BLaER1 (cell line): ENCODE results near the gene CYP4B1.
A peak's percentile ranks its signal among the peaks of the same experiment; 100 is the strongest.
"Not testable (repeated sequence)": the region's sequence is repeated elsewhere in the genome, so short reads cannot be mapped to it uniquely, and the experiment has no call there.

Experiments
- H3K27ac ChIP-seq: shearing (Covaris generic); formaldehyde crosslinking; 2 replicates; pipeline ENCODE4 v1.8.1; 2022
- H3K27me3 ChIP-seq: shearing (Covaris generic); formaldehyde crosslinking; 2 replicates; pipeline ENCODE4 v1.8.1; 2022
- H3K36me3 ChIP-seq: shearing (Covaris generic); formaldehyde crosslinking; 2 replicates; pipeline ENCODE4 v1.8.1; 2022
- H3K4me1 ChIP-seq: shearing (Covaris generic); formaldehyde crosslinking; 2 replicates; pipeline ENCODE4 v1.8.1; 2022
- H3K4me2 ChIP-seq: shearing (Covaris generic); formaldehyde crosslinking; 2 replicates; pipeline ENCODE4 v1.8.1; 2022
- H3K4me3 ChIP-seq: shearing (Covaris generic); formaldehyde crosslinking; 2 replicates; pipeline ENCODE4 v1.8.1; 2022
- H3K9ac ChIP-seq: shearing (Covaris generic); formaldehyde crosslinking; 2 replicates; pipeline ENCODE4 v1.8.1; 2022
- H3K9me3 ChIP-seq: shearing (Covaris generic); formaldehyde crosslinking; 2 replicates; pipeline ENCODE4 v1.8.1; 2022
- H4K20me1 ChIP-seq: shearing (Covaris generic); formaldehyde crosslinking; 2 replicates; pipeline ENCODE4 v1.8.1; 2022
- Cebpa-rat ChIP-seq: shearing (Covaris generic); IDR thresholded peaks from 2 replicates; pipeline ENCODE4 v1.8.1; 2022

The CYP4B1 gene

GRCh38 chr1:46798810-46799209, at the start of gene CYP4B1:
CYP4B1 (plus strand) TSS chr1:46799046; CDS start chr1:46799082, 36 bp downstream.
- Histone ChIP-seq H3K4me2 (no peak within 1 kb of the TSS), H3K9ac (no peak within 1 kb of the TSS), H3K4me1 (no peaks in the 10 kb centered on the region), H3K9me3 (no peaks in the 10 kb centered on the region), H3K4me3 (no peak within 1 kb of the TSS), H4K20me1 (no peaks in the 10 kb centered on the region), H3K27me3 (no peaks in the 10 kb centered on the region), H3K36me3 (no peaks in the 10 kb centered on the region), H3K27ac (no peak within 1 kb of the TSS)
- TF ChIP-seq Cebpa-rat: no peak

- no peak overlapping the region for H3K4me2 ChIP-seq
- no peaks in the 10 kb centered on the region for H4K20me1 ChIP-seq
- H3K9me3 ChIP-seq: no peaks in the 10 kb centered on the region
- no peak for TF ChIP-seq Cebpa-rat
- no peaks in the 10 kb centered on the region for H3K27me3 ChIP-seq
- no peak overlapping the region for H3K4me3 ChIP-seq
- no peaks in the 10 kb centered on the region for H3K4me1 ChIP-seq
- no peak overlapping the region for H3K27ac ChIP-seq
- H3K36me3 ChIP-seq: no peaks in the 10 kb centered on the region
- no peak overlapping the region for H3K9ac ChIP-seq
Observed at GRCh38 chr1:46749404-46749803, 49.4 kb upstream of the CYP4B1 start.

- TF ChIP-seq Cebpa-rat: 0 out of 2 replicates have a peak, but pooled peaks have one; percentile 45
- H3K9me3 ChIP-seq: no peaks in the 10 kb centered on the region
- H3K9ac ChIP-seq: no peak overlapping the region
- no peaks in the 10 kb centered on the region for H3K27me3 ChIP-seq
- H3K4me2 ChIP-seq: no peak overlapping the region
- no peak overlapping the region for H3K4me3 ChIP-seq
- no peak overlapping the region for H3K27ac ChIP-seq
- H4K20me1 ChIP-seq: no peaks in the 10 kb centered on the region
- no peaks in the 10 kb centered on the region for H3K4me1 ChIP-seq
- H3K36me3 ChIP-seq: no peaks in the 10 kb centered on the region
Observed at GRCh38 chr1:46749921-46750404, 48.9 kb upstream of the CYP4B1 start.

GRCh38 chr1:46753985-46754384, 44.9 kb upstream of the CYP4B1 start:
- H3K36me3 ChIP-seq: no peaks in the 10 kb centered on the region
- no peak for TF ChIP-seq Cebpa-rat
- H3K9ac ChIP-seq: no peak overlapping the region
- no peaks in the 10 kb centered on the region for H4K20me1 ChIP-seq
- no peak overlapping the region for H3K27ac ChIP-seq
- no peaks in the 10 kb centered on the region for H3K27me3 ChIP-seq
- no peak overlapping the region for H3K4me3 ChIP-seq
- no peaks in the 10 kb centered on the region for H3K9me3 ChIP-seq
- H3K4me2 ChIP-seq: no peak overlapping the region
- no peaks in the 10 kb centered on the region for H3K4me1 ChIP-seq

GRCh38 chr1:46754707-46755106, 44.1 kb upstream of the CYP4B1 start:
- not testable (repeated sequence) for H3K9me3 ChIP-seq, H3K9ac ChIP-seq, H3K27me3 ChIP-seq, H4K20me1 ChIP-seq, H3K27ac ChIP-seq, H3K4me2 ChIP-seq, H3K4me1 ChIP-seq, H3K4me3 ChIP-seq, H3K36me3 ChIP-seq

- Histone ChIP-seq H3K4me3 (no peak overlapping the region), H4K20me1 (no peaks in the 10 kb centered on the region), H3K4me2 (no peak overlapping the region), H3K36me3 (no peaks in the 10 kb centered on the region), H3K9ac (no peak overlapping the region), H3K27me3 (no peaks in the 10 kb centered on the region), H3K4me1 (no peaks in the 10 kb centered on the region), H3K27ac (no peak overlapping the region), H3K9me3 (no peaks in the 10 kb centered on the region)
- no peak for TF ChIP-seq Cebpa-rat
Observed at GRCh38 chr1:46755121-46755520, 43.7 kb upstream of the CYP4B1 start.

- no peak overlapping the region for H3K4me2 ChIP-seq
- no peak overlapping the region for H3K4me3 ChIP-seq
- H3K27ac ChIP-seq: no peak overlapping the region
Observed at GRCh38 chr1:46757247-46757955, 41.4 kb upstream of the CYP4B1 start.

GRCh38 chr1:46757956-46758528, 40.8 kb upstream of the CYP4B1 start:
- Histone ChIP-seq H3K9ac (no peak overlapping the region), H3K4me1 (no peaks in the 10 kb centered on the region), H3K4me2 (no peak overlapping the region), H3K36me3 (no peaks in the 10 kb centered on the region), H3K27me3 (no peaks in the 10 kb centered on the region), H3K4me3 (no peak overlapping the region), H3K9me3 (peaks cover 5% of the 10 kb centered on the region; the same call in 1 of the 2 replicates), H4K20me1 (no peaks in the 10 kb centered on the region), H3K27ac (no peak overlapping the region)
- no peak for TF ChIP-seq Cebpa-rat

More at GRCh38 chr1:46757247-46757955, 41.4 kb upstream of the CYP4B1 start:
- H4K20me1 ChIP-seq: no peaks in the 10 kb centered on the region
- no peaks in the 10 kb centered on the region for H3K36me3 ChIP-seq
- H3K9me3 ChIP-seq: peaks cover 4% of the 10 kb centered on the region; the same call in 1 of the 2 replicates
- no peaks in the 10 kb centered on the region for H3K4me1 ChIP-seq
- TF ChIP-seq Cebpa-rat: no peak
- no peak overlapping the region for H3K9ac ChIP-seq
- no peaks in the 10 kb centered on the region for H3K27me3 ChIP-seq

- no peaks in the 10 kb centered on the region for H3K27me3 ChIP-seq
- H3K4me2 ChIP-seq: no peak overlapping the region
- H3K27ac ChIP-seq: no peak overlapping the region
- H3K36me3 ChIP-seq: no peaks in the 10 kb centered on the region
- H4K20me1 ChIP-seq: no peaks in the 10 kb centered on the region
- no peak overlapping the region for H3K4me3 ChIP-seq
- H3K4me1 ChIP-seq: no peaks in the 10 kb centered on the region
- H3K9me3 ChIP-seq: peaks cover 5% of the 10 kb centered on the region; the same call in 1 of the 2 replicates
- H3K9ac ChIP-seq: no peak overlapping the region
- no peak for TF ChIP-seq Cebpa-rat
Observed at GRCh38 chr1:46760558-46761166, 38.2 kb upstream of the CYP4B1 start.

GRCh38 chr1:46761740-46762139, 37.1 kb upstream of the CYP4B1 start:
- TF ChIP-seq Cebpa-rat: no peak
- Histone ChIP-seq H3K9ac (no peak overlapping the region), H3K4me1 (no peaks in the 10 kb centered on the region), H3K4me3 (no peak overlapping the region), H3K4me2 (no peak overlapping the region), H3K36me3 (no peaks in the 10 kb centered on the region), H3K27me3 (no peaks in the 10 kb centered on the region), H3K9me3 (peaks cover 5% of the 10 kb centered on the region; the same call in 1 of the 2 replicates), H3K27ac (no peak overlapping the region), H4K20me1 (no peaks in the 10 kb centered on the region)
